Activated CD8-positive, alpha-beta memory T cell treated with anti-CD3 and anti-CD28 coated beads, Interleukin-2, amount 50 U/mL, for 24 hours (primary cell): ENCODE results near the gene POLR1E.

ENCODE experiments used
- DNase-seq: peaks from one replicate; pipeline ENCODE4 v3.0.0-alpha.2; 2020; ENCODE audit errors: extremely low read depth

POLR1E gene, protein sequence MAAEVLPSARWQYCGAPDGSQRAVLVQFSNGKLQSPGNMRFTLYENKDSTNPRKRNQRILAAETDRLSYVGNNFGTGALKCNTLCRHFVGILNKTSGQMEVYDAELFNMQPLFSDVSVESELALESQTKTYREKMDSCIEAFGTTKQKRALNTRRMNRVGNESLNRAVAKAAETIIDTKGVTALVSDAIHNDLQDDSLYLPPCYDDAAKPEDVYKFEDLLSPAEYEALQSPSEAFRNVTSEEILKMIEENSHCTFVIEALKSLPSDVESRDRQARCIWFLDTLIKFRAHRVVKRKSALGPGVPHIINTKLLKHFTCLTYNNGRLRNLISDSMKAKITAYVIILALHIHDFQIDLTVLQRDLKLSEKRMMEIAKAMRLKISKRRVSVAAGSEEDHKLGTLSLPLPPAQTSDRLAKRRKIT

DNA sequence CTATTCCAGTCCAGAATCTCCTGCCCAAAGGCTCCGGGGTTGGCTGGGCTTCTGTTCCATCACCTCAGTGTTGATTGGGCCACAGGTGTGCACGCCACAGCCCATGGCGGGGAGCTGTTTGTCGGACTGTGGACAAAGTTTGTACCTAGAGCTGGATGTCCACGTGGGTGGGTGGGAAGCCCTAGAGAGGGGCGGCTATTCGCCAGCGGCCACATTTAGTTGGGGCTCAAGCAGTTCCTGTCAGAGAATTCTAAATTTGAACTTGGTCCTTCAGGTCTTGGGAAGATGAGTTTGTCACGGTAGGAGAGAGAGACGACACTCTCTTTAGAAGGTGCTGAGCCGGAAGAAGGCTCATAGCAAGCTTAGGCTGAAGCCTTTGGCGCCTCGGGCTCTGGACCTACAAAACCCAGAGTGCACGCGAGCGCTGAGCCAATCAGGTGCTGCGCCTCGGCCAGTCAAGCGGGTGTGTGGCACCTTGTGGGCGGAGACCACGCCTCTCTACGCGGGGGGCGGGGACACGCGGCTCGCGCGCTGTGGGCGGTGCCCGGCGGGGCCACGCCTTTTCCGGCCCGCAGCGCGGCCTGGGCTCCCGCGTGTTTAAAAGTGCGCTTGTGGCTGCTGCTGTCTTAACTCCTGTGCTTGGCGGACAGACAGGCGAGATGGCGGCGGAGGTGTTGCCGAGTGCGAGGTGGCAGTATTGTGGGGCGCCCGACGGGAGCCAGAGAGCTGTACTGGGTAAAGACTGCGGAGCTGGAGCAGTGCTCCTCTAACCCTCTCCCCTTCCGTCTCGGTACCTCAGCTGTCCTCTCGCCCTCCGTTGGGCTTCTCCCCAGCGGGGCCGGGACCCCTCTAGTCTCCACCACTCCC is at the start of gene POLR1E:
TSS of gene POLR1E (plus strand) at position 560 of the 867 bp plus-strand sequence. CDS start at position 660, 100 bp downstream.
- peak; percentile 82 for DNase-seq

GRCh38 chr9:37436540-37436939 is 49.2 kb upstream of the POLR1E start:
- no peak for DNase-seq

GRCh38 chr9:37437010-37437409 is 48.7 kb upstream of the POLR1E start:
- no peak for DNase-seq

DNA sequence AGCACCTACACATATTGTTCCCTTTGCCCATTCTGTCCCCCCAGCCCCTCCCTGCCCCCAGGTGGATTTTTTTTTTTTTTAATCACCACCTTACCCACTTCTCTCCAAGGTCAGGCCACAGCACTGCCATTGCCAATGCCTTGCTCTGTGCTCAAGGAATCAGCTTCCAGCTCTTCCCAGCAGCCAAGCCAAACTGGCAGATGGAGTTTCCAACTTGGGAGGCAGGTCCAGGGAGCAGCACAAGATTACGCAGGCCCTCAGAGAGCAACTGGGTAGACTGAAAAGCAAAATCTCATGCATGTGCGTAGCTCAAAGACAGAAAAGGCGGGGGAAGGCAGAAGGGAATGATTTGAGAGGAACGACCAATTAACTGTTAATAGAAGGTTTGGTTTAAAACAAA is 48.1 kb upstream of the POLR1E start:
- DNase-seq, result no peak

GRCh38 chr9:37438359-37438758 is 47.4 kb upstream of the POLR1E start:
- DNase-seq, result no peak

- no peak for DNase-seq
These were observed 43.9 kb upstream of the POLR1E start for GRCh38 chr9:37441776-37442370.

DNA sequence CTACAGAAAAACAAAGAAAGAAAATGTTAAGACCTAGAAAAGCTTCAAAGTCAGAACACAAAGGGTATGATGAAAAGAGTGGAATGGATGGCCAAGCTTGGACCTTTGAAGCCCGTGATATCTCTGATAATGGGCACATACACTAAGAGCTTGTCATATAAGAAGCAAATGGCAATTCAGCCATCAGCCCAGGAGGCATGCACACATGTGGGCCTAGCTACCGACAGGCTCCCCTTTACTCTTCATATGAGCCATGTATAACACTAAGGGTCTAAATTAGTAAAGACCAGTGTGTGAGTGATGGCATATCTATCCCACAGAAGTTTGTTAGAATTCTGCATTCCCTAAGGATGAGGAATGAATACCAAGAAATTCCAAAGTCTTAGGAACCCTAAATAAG is 43.2 kb upstream of the POLR1E start:
- no peak for DNase-seq

DNA sequence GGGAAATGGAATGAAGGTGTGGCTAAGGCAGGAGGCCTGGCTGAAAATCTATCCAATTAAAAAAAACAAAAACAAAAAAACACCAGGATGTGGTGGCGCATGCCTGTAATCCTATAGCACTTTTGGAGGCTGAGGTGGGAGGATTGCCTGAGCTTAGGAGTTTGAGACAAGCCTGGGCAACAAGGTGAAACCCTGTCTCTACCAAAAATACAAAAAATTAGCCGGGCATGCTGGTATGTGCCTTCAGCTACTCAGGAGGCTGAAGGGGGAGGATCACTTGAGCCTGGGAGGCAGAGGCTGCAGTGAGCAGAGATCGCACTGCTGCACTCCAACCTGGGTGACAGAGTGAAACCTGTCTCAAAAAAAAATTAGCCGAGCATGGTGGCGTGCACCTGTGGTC is 42.2 kb upstream of the POLR1E start:
- DNase-seq, result no peak

DNA sequence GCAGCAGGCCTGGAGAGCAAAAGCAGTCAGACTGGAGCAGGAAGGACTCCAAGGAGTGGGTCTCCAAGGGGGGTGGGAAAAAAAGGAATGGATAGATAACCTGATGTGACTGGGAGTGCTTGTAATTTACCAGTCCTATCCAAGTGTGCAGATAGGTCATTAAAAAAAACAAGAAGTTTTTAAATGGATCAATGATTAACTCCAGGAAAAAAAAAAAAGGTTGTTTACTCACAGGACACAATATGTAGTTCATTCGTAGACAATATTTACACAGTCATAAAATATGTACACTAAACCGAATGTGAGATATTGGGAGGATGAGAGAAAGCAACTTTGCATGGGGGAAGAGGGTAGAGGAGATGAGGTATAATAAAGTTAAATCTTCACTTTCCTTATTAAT is 40.9 kb upstream of the POLR1E start:
- DNase-seq, result no peak

GRCh38 chr9:37445832-37446231 is 39.9 kb upstream of the POLR1E start:
- DNase-seq, result no peak

DNA sequence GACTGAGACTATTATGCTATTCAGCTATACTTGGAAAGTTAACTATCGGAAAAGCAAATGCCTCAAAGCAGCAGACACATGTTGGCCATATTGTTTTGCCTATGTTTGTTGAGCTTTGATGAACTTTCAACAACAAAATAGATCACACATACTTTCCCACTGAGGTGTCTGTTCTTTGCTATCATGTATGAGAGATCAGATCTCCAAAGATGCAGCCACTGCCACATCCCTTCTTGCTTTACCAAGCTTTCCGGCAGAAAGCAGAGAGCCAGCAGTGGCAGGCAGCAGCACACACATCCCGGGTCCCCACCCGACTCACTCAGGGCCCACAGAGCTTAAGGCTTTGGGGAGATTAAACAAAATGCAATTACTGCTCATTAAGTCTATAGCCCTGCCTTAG is 39.3 kb upstream of the POLR1E start:
- DNase-seq, result no peak

DNA sequence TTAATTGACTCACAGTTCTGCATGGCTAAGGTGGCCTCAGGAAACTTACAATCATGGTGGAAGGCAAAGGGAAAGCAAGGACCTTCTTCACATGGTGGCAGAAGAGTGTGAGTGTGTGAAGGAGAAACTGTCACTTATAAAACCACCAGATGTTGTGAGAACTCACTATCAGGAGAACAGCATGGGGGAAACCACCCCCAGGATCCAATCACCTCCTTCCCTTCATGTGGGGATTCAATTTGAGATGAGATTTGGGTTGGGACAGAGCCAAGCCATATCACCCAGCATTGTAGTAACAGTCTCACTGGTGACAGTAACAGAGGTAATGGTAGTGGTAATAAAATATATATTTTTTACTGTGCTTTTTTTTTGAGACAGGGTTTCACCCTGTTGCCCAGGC is 38.6 kb upstream of the POLR1E start:
- no peak for DNase-seq

DNA sequence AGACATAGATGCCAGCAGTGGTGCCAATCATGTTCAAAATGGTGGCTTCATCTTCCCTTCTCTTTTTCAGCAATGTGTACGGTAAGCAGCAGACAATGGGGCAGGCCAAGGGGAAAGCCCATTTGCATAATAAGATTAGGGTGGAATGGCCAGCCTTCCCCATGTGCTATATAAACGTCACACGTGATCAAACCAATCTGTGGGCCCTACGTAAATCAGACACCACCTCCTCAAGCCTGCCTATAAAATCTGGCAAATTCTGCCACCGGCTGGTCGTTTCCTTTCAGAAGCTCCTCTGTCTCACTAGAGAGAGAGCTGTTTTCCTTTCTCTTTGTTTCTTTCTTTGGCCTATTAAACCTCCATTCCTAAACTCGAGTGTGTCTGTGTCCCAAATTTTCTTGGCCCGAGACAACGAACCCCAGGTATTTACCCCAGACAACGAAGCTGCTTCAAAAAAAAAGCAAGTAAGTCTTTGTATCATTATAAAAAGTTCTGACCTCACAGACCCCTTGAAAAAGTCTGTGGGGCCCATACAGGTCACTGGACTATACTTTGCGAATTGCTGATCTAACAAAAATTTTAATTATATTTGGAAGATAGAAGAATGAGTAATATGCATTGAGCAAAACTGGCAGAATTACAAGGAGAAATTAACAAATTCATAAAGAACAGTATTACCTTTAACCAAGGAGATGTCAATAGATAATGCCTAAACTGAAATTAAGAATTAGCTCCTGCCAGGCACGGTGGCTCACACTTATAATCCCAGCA is 35.7 kb upstream of the POLR1E start:
- DNase-seq, result no peak

- DNase-seq, result no peak
These were observed 34.1 kb upstream of the POLR1E start for GRCh38 chr9:37451628-37452027.

DNA sequence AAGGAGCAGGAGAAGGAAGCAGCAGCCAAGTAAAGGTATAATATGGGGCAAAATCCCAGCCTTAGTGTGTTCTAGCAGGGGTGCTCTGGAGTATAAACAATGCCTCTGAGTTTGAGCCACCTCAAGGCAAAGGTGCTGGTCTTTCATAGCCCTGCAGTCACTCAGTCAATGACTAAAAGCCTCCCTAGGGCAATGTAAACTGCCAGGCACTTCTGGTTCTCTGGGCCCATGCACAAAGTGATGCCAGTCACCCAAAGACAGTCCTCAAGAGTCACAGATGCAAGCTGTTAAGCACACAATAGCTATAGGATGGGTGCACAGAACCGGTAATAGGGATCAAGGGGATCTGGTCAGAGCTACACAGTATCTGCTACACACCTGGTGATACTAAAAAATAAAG is 33.1 kb upstream of the POLR1E start:
- no peak for DNase-seq

- no peak for DNase-seq
These were observed 31.9 kb upstream of the POLR1E start for GRCh38 chr9:37453827-37454226.

- DNase-seq, result no peak
These were observed 31.5 kb upstream of the POLR1E start for GRCh38 chr9:37454238-37454637.

DNA sequence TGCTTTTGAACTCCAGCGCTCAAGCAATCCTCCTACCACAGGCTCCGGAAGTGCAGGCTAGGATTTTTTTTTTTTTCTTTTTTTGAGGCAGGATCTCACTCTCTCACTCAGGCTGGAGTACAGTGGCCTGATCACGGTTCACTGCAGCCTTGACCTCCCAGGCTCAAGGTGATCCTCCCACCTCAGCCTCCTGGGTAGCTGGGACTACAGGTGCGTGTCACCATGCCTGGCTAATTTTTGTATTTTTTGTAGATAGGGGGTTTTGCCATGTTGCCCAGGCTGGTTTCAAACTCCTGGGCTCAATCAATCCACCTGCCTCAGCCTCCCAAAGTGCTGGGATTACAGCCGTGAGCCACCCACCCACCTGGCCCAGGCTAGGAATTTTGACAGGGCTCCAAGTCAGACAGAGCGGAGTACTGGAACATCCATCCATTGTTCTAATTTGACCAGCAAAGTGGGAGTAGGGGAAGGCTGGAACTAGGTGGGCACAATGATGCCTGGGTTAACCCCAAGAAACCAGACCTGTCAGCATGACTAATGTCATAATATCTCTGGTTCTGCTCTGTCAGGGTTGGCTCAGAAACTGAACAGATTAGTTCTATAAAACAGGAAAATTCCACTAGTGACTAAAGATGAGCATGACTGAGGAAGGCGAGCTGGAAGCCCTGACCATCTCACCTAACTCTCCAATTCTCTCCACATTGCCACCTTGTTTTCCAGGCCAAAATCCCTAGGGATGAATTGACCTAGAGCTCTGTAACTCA is 29.7 kb upstream of the POLR1E start:
- DNase-seq, result no peak

GRCh38 chr9:37456817-37457216 is 28.9 kb upstream of the POLR1E start:
- no peak for DNase-seq

GRCh38 chr9:37464006-37464405 is 21.7 kb upstream of the POLR1E start:
- DNase-seq, result no peak
